HCT116 (cell line): ENCODE results near the gene NKX6-1.

Experiments used
- CTCF ChIP-seq, 3 experiments: fragments of 200-600 bp in 1 of 3; sonication (generic) in 1 of 3; IDR thresholded peaks in 2 of 3; conservative IDR thresholded peaks in 1 of 3; 2 replicates each; pipeline ENCODE4 v1.5.1; 2012 to 2017; ENCODE audit warnings: low read depth in 2 of 3, low read length in 2 of 3, antibody characterized with exemption in 1 of 3, borderline replicate concordance in 1 of 3, control low read depth in 1 of 3, mild to moderate bottlenecking in 1 of 3, mixed read lengths in 1 of 3, mixed run types in 1 of 3, moderate library complexity in 1 of 3; ENCODE audit not compliant: insufficient read depth in 1 of 3
- EZH2 ChIP-seq: fragments of 200-600 bp; sonication (generic); IDR thresholded peaks from 2 replicates; pipeline ENCODE4 v1.6.1; 2017; ENCODE audit warnings: antibody characterized with exemption, mixed run types
- POLR2A ChIP-seq: IDR thresholded peaks from 2 replicates; pipeline ENCODE4 v1.7.0; 2011; ENCODE audit warnings: borderline replicate concordance; ENCODE audit not compliant: insufficient read depth, insufficient read length; ENCODE audit errors: extremely low read depth
- POLR2AphosphoS5 ChIP-seq: IDR thresholded peaks from 2 replicates; pipeline ENCODE4 v1.6.1; 2011; ENCODE audit warnings: mild to moderate bottlenecking, low read depth, low read length, moderate library complexity
- ZBTB33 ChIP-seq: IDR thresholded peaks from 2 replicates; pipeline ENCODE4 v1.6.1; 2011; ENCODE audit warnings: mild to moderate bottlenecking, low read length, moderate library complexity; ENCODE audit not compliant: insufficient replicate concordance; ENCODE audit errors: extremely low read depth

GRCh38 chr4:84500386-84501201 is 1.5 kb upstream of the NKX6-1 start:
- TF ChIP-seq POLR2A (no peak), CTCF (IDR thresholded peaks at IDR 0.05 in 2 of 3, conservative IDR thresholded peaks at IDR 0.05 in 1 of 3; ENCODE audit: borderline replicate concordance in 1 of 3, insufficient read depth in 1 of 3, low read depth in 2 of 3, low read length in 2 of 3) (no peak), POLR2AphosphoS5 (no peak), ZBTB33 (no peak), EZH2 (no peak)
